Measurements from ENCODE around the gene TUT4. TPM values are rescaled to one million over a fixed set of nuclear protein-coding genes. Genes with fewer than 3 reads are reported as not detected.

The TUT4 gene
- total and polyA plus RNA-seq, 9 donors = 35.6 to 90.5 (median 65.2) TPM

- 37 to 48% (median 41%) methylated on average over 7 of the region's 7 CpGs for WGBS, 3 donors
- Histone ChIP-seq H3K27me3 (no peaks in the 10 kb centered on the region), H3K4me3 (no peak overlapping the region), H3K27ac (no peak overlapping the region), H3K4me1 (ENCODE audit: insufficient read depth) (no peaks in the 10 kb centered on the region), H3K9me3 (no peaks in the 10 kb centered on the region), H3K36me3 (no peaks in the 10 kb centered on the region)
- intact Hi-C loops (cut with DNase I) = loop anchor here in 2 of 4 donors (5.0 to 10.0 kb wide), 2 partner anchors 675 to 1288 kb away; no protein-coding TSS in a partner anchor
- TF ChIP-seq POLR2A (IDR thresholded peaks at IDR 0.05) (no peak), CTCF (IDR thresholded peaks at IDR 0.05) (no peak), EP300 (IDR thresholded peaks at IDR 0.05) (no peak)
- no peak for DNase-seq
These were observed 16.7 kb upstream of the TUT4 start for GRCh38 chr1:52569449-52570210.

GRCh38 chr1:52567943-52568342 lies 15.1 kb upstream of the TUT4 start:
- no peaks in the 10 kb centered on the region for H3K9me3 ChIP-seq
- intact Hi-C loops (cut with DNase I) = loop anchor here in 2 of 4 donors (5.0 to 10.0 kb wide), 2 partner anchors 673 to 1289 kb away; no protein-coding TSS in a partner anchor
- H3K27me3 ChIP-seq = no peaks in the 10 kb centered on the region
- 12 to 32% (median 12%) methylated on average over 5 of the region's 5 CpGs for WGBS, 3 donors
- DNase-seq = no peak
- no peaks in the 10 kb centered on the region for H3K4me1 ChIP-seq (ENCODE audit: insufficient read depth)
- no peak overlapping the region for H3K27ac ChIP-seq
- H3K4me3 ChIP-seq = no peak overlapping the region
- TF ChIP-seq CTCF (IDR thresholded peaks at IDR 0.05) = no peak
- no peak for TF ChIP-seq EP300 (IDR thresholded peaks at IDR 0.05)
- TF ChIP-seq POLR2A (IDR thresholded peaks at IDR 0.05) = no peak
- no peaks in the 10 kb centered on the region for H3K36me3 ChIP-seq

- no peak overlapping the region for H3K27ac ChIP-seq
- TF ChIP-seq CTCF (IDR thresholded peaks at IDR 0.05) = no peak
- no peak for TF ChIP-seq EP300 (IDR thresholded peaks at IDR 0.05)
- 86 to 88% (median 86%) methylated on average over 3 of the region's 3 CpGs for WGBS, 3 donors
- no peak for DNase-seq
- no peaks in the 10 kb centered on the region for H3K4me1 ChIP-seq (ENCODE audit: insufficient read depth)
- no peaks in the 10 kb centered on the region for H3K9me3 ChIP-seq
- no peaks in the 10 kb centered on the region for H3K36me3 ChIP-seq
- H3K27me3 ChIP-seq = no peaks in the 10 kb centered on the region
- H3K4me3 ChIP-seq = no peak overlapping the region
- intact Hi-C loops (cut with DNase I) = loop anchor here in 1 of 4 donors (10.0 kb wide), 1 partner anchor 668 kb away; no protein-coding TSS in a partner anchor
These were observed 9.9 kb upstream of the TUT4 start for GRCh38 chr1:52562766-52563165.

- DNase-seq = no peak
- intact Hi-C loops (cut with DNase I) = loop anchor here in 1 of 4 donors (10.0 kb wide), 1 partner anchor 665 kb away; no protein-coding TSS in a partner anchor
- Histone ChIP-seq H3K4me3 (no peak overlapping the region), H3K9me3 (no peaks in the 10 kb centered on the region), H3K27ac (no peak overlapping the region), H3K4me1 (ENCODE audit: insufficient read depth) (no peaks in the 10 kb centered on the region), H3K36me3 (no peaks in the 10 kb centered on the region), H3K27me3 (no peaks in the 10 kb centered on the region)
- 93 to 98% (median 95%) methylated on average over 2 of the region's 2 CpGs for WGBS, 3 donors
- TF ChIP-seq EP300 (IDR thresholded peaks at IDR 0.05) (no peak), POLR2A (IDR thresholded peaks at IDR 0.05) (no peak), CTCF (IDR thresholded peaks at IDR 0.05) (no peak)
These were observed 7.0 kb upstream of the TUT4 start for GRCh38 chr1:52559875-52560274.

All from ovary (tissue), 9 donors.